ENCODE results near the gene KCNJ14.
"Not testable (repeated sequence)": the region's sequence is repeated elsewhere in the genome, so short reads cannot be mapped to it uniquely, and the experiment has no call there.

Gene KCNJ14

DNA sequence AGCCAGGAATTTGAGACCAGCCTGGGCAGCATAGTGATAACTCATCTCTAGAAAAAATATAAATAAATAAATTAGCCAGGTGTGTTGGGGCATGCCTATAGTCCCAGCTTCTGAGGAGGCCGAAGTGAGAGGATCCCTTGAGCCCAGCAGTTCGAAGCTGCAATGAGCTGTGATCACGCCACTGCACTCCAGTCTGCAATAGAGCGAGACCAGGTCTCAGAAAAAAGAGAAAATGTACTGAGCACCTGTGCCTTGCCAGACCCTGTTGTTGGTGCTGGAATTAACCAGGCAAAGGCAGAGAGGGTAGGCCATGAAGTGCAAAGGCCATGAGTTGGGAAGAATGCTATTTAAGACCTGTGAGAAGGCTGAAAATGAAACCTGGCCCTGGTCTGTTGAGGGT is 16.5 kb downstream of the KCNJ14 start:
- no peak for DNase-seq (ENCODE audit: low spot score)

DNA sequence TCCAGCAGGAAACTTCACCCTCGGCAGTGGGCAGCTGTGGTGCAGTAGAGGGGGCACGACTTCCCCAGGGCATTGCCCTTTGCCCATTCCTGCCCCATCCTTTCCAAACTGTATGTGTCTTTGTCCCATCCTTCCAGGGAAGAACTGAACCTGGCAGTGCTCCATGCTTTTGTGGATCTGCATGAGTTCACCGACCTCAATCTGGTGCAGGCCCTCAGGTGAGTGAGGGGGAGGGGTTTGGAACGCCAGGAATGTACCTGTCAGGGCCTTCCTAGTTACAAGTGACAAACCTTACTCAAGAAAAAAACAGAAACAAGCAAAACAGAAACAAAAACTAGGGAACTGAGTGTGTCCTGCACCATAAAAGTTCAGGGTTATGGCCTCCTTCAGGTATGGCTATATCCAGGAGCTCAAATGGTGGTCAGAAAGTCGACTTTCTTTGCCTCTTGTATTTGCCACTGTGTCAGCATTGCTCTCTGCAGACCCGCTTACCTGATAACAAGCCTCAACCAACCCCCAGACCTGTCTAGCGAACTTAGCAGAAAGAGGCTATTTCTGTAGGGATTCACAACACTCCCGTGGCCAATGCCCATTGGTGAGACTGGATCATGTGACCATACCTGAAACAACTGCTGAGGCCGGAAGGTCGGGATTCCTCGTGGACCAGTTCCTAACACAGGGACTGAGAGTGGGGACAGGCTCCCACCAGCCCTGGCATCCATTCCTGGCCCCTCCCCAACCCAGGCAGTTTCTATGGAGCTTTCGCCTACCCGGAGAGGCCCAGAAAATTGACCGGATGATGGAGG is 18.0 kb downstream of the KCNJ14 start:
- DNase-seq (ENCODE audit: low spot score) = no peak

DNA sequence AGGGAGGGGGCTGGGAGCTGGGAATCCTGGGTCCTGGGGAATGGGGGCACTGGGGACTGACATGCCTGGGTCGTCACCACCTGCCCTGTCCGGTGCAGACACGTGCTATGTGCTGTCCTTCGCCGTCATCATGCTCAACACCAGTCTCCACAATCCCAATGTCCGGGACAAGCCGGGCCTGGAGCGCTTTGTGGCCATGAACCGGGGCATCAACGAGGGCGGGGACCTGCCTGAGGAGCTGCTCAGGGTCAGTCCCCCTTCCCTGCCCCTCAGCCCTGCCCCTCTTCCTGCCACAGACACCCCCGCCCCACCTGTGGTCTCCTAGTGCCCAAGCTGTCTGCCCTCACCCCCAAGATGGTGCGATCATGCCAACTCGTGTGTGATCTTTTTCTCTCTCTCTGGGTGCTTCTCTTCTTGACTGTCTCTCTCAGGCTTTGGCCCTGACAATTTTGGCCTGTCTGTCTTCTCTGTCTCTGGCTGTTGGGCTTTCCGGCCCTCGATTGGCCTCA is 18.8 kb downstream of the KCNJ14 start:
- no peak for DNase-seq (ENCODE audit: low spot score)

DNA sequence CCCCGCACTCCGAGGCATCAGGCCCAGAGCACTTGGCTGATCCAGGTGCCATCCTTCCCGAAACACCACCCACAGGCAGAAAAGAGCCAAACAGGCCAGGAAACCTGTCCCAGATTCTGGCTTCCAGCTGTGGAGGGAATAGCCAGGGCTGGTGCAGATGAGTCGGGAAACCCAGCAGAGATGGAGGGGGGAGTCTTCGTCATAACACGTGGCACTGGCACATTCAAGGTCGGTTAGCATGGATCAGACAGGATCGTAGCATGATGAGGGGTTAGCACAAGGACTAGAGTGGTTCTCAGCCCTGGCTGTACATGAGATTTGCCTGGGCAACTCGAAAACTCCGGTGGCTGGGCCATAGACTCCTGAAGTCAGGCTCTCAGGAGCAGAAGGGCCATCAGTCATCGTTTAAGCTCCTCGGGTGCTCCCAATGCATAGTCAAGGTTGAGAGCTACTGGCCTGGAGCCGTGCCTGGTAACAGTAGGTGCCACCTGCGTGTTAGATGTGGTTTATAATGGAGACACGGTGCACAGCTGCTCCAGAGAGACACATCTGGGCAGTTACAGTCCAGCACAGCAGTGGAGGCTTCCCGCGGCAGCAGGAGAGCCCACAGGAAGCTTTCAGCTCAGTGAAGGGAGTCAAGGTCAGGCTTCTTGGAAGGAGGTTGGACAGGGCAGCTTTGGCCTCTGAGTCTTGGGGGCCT is 20.1 kb downstream of the KCNJ14 start:
- DNase-seq (ENCODE audit: low spot score) = no peak

DNA sequence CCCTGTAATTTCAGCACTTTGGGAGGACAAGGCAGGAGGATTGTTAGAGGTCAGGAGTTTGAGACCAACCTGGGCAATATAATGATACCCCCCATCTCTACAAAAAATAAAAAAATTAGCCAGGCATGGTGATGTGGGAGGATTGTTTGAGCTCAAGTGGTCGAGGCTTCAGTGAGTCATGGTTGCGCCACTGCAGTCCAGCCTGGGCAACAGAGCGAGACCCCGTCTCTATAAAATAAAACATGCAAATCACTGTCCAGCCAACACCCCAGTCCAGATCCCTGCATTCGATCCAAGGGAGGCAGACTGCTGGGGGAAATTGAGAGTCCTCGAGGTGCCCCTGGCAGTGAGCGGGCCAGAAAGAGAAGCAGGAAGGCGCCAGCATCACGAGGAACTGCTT is 20.8 kb downstream of the KCNJ14 start:
- DNase-seq (ENCODE audit: low spot score) = no peak

DNA sequence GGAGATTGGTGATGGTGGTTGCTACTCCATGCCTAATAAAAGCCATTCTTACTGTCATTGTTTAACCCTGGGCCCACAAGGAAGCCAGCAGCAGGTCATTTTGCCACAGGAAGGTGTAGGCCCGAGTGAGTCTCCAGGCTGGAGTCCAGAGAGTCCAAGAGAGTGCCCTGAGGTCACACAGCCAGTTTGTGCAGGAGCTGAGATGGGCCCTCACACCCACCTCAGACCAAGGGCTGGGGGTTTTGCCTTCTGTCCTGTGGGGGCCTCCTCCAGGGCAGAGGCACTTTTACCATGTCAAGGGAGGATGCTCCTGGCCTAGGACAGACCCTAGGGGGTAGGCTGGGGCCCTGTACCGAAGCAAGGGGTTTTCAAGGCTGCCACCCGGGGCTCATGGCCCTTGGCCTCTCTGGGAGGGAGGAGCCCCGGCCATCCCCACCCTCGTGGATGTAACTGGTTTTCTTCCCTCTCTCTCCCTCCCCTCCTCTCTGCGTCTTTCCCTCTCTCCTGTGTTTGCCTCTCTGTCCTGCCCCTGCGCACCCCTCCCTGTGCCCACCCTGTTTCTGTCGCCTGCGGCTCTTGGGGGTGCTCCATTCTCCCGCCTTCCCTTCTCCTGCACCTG is 21.8 kb downstream of the KCNJ14 start:
- DNase-seq (ENCODE audit: low spot score) = no peak

DNA sequence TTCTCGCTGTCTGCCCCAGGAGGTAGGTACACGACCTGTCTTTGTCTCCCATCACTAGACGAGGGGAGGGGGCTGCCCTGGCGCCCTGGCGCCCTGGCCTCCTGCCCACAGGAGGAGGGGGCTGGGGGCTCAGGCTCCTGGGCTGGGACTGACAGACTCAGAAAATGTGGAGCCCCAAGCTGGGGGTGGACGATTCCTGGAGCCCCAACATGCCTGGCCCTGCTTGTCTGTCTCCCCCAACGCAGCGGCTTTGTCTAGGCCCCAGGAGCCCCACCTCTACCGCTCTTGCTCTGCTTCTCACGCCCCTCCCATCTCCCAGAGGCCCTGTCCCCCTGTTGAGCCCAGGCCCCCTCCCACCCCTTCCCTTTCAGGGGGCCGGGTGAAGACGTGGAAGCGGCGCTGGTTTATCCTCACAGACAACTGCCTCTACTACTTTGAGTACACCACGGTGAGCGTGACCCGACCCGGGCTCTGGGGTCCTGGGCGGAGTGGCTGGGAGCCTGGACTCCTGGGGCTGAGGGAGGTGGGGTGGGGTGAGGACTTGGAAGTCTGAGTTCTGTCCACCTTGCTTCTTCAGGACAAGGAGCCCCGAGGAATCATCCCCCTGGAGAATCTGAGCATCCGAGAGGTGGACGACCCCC is 22.4 kb downstream of the KCNJ14 start:
- no peak for DNase-seq (ENCODE audit: low spot score)

DNA sequence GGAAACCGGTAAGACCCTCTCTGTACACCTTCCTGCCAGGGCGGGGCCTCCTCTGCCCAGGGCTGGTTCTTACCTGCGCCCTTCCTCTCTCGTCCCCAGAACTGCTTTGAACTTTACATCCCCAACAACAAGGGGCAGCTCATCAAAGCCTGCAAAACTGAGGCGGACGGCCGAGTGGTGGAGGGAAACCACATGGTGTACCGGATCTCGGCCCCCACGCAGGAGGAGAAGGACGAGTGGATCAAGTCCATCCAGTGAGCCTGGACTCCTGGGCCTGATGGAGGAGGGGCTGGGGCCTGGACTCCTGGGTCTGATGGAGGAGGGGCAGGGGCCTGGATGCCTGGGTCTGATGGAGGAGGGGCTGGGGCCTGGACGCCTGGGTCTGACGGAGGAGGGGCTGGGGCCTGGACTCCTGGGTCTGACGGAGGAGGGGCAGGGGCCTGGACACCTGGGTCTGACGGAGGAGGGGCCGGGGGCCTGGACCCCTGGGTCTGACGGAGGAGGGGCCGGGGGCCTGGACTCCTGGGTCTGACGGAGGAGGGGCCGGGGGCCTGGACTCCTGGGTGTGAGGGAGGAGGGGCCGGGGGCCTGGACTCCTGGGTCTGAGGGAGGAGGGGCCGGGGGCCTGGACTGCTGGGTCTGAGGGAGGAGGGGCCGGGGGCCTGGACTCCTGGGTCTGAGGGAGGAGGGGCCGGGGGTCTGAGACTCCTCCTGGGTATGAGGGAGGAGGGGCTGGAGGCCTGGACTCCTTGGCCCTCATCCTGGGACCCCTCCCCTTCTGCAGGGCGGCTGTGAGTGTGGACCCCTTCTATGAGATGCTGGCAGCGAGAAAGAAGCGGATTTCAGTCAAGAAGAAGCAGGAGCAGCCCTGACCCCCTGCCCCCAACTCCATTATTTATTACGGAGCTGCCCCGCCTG is 23.2 kb downstream of the KCNJ14 start:
- no peak for DNase-seq (ENCODE audit: low spot score)

DNA sequence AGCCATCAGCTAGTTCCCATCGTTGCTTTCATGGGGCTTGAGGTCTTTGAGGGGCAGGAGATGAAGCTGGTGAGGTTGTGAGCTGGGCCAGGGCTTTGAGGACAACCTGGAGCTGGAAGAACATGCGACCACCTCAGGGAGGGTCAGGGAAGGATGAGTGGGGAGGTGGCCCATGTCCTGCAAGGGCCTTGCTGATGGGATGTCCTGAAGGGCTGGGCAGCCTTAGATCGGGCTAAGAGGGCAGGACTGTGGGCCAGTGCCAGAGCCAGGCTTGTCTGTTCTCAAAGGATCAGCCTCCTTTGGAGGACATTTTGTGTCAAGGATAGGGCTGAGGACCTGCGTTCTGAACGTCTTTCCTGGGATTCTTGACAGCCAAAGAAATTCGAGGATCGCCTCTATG is 24.3 kb downstream of the KCNJ14 start:
- DNase-seq (ENCODE audit: low spot score) = no peak

DNA sequence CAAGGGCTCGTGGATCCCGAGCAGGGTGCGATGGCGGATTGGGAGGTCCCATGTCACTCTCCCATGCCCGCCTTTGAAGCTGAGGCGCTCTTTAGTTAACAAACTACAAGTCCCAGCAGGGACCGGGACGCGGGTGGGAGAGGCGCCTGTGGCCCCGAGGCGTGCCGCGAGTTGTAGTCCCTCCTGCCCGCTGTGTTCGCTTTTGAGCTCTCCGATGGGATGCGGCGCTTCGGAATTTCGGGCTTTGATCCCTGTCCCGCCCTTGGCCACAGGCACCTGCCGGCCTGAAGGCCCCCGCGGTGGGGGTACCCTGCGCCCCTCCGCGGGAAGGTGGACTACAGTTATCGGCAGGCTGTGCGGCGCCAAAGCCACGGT is 24.8 kb downstream of the KCNJ14 start:
- no peak for DNase-seq (ENCODE audit: low spot score)

DNA sequence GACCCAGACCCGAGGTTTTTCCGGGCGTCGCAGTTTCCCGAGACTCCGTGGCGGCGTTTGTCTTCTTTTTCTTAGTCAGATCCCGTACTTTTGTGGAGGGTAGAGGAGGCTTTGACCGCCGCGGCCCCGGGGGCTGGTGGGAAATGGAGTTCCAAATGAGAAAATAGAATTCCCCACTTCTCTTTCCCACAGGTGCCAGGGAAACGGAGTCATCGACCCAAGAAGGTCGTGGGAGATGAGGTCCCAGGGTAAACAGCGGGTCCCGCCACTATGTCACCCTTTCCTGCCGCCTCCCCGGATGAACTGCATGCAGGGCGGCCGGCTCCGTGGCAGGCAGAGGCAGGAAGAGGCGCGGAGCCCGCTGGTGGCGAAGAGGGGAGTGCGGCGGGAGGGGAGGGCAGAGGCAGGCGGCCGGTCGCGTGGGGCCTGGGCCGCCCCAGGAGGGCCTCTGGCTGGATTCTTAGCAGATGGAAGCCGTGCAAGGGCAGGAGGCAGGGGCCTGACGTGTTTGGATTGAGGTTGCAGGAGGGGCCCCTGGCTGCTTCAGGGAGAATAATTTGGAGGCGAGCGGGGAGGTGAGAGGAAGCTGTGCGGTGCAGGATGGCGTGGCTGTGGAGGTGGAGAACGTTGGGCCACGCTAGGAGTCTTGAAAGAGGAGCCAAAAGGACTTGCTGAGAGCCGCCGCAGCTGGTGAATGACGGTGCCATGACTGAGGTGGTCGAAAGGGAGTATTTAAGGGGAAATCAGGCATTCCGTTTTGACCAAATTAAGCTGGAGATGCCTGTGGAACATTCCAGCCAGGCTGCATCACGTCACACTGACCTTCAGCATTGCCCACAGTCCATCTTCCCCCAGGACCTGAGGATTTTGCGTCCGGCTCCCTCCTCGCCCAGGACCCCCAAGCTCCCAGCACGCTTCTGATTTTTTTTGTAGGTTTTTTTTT is 25.5 kb downstream of the KCNJ14 start:
- DNase-seq (ENCODE audit: low spot score) = no peak

DNA sequence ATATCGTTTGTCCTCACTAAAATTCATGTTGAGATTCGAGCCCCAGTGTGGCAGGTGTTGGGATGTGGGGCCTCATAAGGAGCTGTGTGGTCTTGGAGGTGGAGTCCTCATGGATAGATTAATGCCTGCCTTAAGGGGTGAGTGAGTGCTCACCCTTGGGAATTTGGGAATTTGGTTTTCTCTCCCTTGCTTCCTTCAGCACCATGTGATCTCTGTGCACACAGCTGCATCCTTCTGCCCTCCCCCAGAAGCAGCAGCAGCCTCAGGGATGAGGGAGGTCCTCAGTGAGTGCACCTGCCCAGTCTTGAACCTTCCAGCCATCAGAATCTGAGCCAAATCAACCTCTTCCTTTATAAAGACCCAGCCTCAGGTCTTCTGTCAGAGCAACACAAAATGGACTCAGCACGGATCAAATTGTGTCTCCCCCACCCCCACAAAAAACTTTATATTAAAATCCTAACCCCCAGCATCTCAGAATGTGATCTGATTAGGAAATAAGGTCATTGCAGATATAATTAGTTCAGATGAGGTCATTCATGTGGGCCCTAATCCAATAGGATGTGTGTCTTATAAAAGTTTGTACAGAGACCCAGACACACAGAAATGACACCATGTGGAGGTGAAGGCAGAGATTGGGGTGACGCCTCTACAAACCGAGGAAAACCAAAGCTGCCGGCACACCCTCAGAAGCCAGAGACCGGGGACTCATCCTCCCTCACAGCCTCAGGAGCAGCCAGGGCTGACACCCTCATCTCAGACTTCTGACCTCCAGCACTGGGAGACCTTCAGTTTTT is 26.7 kb downstream of the KCNJ14 start:
- DNase-seq (ENCODE audit: low spot score) = no peak

DNA sequence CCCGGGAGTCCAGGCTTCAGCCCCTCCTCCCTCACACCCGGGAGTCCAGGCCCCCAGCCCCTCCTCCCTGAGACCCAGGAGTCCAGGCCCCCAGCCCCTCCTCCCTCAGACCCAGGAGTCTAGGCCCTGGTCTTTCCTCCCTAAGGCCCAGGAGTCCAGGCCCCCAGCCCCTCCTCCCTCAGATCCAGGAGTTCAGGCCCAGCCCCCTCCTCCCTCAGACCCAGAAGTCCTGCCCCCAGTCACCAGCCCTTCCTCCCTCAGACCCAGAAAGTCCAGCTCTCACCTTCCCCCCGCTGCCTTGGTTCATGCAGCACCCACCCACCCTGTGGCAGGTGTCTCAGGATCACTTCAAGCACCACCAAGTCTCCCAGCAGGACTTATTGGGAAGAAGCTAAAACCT is 27.9 kb downstream of the KCNJ14 start:
- DNase-seq (ENCODE audit: low spot score) = no peak

DNA sequence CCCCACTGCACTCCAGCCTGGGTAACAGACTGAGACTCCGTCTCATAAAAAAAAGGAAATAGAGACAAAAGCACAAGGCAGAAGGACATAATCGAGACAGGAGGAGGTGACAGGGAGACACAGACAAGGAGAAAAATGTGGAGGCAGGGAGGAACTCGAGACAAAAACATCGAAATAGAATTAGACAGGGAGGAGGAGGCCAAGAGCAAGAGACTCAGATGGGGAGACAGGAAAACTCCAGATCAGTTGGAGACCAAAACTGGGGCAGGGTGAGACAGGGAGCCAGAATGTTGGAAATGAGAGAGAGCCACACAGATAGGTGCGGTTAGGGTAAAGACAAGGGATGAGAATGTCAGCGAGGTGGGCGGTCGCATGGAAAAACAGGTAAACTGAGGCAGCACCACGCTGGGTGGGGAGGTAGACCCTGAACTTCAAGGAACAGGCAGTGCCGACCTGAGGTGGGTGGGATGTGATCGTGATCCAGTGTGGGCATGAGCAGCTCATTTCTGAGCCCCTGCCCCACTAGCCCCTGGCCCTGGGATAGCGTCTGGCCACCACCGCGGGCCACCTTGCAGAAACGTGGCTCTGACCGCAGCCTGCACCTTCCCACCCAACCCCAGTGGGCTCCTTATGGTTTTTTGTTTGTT is 29.0 kb downstream of the KCNJ14 start:
- no peak for DNase-seq (ENCODE audit: low spot score)

DNA sequence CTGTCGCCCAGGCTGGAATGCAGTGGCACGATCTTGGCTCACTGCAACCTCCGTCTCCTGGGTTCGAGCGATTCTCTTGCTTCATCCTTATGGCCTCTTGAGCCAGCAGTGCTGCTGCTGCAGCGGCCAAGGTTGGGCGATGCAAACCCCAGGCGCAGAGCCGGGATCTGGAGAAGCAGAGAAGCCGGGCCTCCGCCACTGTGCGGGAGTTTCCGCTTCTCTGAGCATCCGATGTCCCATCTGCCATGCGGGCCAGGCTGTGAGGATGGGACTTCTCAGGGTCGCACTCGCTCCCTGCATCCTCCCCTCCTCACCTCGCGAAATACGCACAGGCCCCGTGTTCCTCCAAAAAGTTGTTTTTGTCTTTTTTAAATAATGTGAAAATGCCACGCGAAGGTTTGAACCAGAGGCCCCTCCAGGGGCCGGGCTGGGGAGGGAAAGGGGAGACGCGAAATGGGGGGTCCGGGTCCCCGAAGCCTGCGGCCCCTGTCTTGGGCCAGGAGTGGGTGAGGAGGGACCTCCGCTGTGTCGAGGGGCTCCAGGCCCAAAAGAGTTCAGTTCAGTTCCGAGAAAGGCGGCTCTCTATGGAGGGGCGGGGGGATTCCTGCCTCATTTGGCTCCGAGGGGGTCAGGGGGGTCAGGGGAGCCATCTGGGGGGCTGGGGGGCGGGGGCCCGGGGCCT is 29.7 kb downstream of the KCNJ14 start:
- no peak for DNase-seq (ENCODE audit: low spot score)

DNA sequence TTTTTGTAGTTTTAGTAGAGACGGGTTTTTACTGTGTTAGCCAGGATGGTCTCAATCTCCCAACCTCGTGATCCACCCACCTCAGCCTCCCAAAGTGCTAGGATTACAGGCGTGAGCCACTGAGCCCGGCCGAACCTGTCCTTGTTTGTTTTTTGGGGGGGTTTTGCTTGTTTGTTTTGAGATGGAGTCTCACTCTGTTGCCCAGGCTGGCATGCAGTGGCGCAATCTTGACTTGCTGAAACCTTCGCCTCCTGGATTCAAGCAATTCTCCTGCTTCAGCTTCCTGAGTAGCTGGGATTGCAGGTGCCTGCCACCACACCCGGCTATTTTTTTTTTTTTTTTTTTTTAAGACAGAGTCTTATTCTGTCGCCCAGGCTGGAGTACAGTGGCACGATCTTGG is 31.3 kb downstream of the KCNJ14 start:
- not testable (repeated sequence) for DNase-seq (ENCODE audit: low spot score)

DNA sequence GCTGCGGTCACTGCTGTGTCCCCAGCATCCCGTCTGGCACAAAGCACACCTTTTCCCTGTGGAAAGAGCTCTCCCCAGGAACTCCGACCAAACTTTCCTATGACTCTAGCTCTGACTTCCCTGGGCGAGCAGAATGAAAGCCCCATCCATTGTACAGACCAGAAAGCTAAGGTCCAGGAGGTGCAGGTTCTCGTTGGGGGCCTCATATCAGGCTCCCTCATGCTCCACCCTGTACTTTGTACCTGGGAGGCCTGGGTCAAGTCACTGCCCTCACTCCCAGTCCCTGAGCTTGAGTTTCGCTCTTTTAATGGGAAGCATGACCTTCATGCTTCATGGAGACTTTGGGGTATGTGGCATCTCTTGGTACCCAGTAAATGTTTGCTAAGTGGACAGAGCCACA is 32.2 kb downstream of the KCNJ14 start:
- no peak for DNase-seq (ENCODE audit: low spot score)

DNA sequence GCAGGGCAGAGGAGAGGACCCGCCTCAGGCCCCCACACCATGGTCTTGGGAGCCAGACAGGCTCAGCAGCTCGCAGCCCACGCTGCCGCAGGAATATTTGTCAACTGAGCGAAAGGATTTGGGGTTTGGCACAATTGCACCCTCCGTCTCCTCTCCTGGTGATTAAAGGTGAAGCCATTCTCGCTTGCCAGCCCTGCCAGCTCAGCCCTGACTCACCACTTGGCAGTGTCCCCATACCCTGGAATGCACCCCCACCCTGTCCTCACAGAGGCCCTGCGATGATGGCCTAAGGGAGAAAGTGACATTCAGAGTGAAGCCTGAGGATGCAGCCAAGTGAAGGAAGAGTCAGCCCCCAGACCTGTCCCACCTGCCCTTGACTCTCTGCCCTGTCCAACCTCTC is 32.6 kb downstream of the KCNJ14 start:
- no peak for DNase-seq (ENCODE audit: low spot score)
